GM21825 (cell line): Measurements from ENCODE around the gene CGAS.
"Not testable (repeated sequence)": the region's sequence is repeated elsewhere in the genome, so short reads cannot be mapped to it uniquely, and the experiment has no call there.

Source experiments
- ATAC-seq: cut with Tn5 transposase; IDR thresholded peaks from one replicate; pipeline ENCODE4 v1.9.1; 2021; ENCODE audit warnings: mild to moderate bottlenecking, moderate library complexity; ENCODE audit not compliant: unreplicated experiment

The CGAS gene

GRCh38 chr6:73452107-73452461, at the start of gene CGAS:
Gene CGAS (minus strand): TSS chr6:73452297. CDS start chr6:73452181, 116 bp downstream.
- peak; percentile 79 for ATAC-seq

DNA sequence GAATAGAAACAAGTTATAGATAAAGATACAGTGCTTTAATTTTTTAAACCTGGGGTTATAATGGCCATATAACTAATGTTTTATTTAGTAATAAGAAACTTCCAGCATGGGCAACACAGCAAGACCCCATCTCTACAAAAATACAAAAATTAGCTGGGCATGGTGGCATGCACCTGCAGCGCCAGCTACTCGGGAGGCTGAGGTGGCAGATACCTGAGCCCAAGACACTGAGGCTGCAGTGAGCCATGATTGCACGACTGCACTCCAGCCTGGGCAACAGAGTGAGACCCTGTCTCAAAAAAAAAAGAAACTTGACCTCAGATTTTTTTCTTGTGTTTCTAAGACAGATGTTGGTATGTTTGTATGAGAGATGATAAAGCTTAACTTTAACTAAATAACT, 45.8 kb upstream of the CGAS start:
- ATAC-seq: no peak

- no peak for ATAC-seq
Measured at GRCh38 chr6:73491377-73491776, 39.3 kb upstream of the CGAS start.

- no peak for ATAC-seq
Measured at GRCh38 chr6:73487473-73487872, 35.4 kb upstream of the CGAS start.

DNA sequence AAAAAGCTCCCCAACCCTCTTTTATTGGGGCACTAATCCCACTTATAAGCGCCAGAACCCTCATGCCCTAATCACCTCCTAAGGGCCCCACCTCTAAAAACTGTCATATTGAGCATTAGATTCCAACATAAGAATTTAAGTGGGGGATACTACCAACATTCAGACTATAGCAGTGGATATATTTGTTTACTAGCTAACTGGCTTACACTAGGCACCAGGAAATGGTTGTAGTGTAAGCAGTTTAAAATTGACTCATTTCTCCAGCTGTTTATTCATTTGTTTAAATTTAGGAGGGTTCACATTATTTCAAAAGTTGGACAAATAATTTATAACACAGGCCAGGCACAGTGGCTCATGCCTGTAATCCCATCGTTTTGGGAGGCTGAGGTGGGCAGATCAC, 32.3 kb upstream of the CGAS start:
- no peak for ATAC-seq

GRCh38 chr6:73481969-73482368, 29.9 kb upstream of the CGAS start:
- no peak for ATAC-seq

GRCh38 chr6:73477407-73477806, 25.3 kb upstream of the CGAS start:
- ATAC-seq: no peak

GRCh38 chr6:73476723-73477122, 24.6 kb upstream of the CGAS start:
- no peak for ATAC-seq

DNA sequence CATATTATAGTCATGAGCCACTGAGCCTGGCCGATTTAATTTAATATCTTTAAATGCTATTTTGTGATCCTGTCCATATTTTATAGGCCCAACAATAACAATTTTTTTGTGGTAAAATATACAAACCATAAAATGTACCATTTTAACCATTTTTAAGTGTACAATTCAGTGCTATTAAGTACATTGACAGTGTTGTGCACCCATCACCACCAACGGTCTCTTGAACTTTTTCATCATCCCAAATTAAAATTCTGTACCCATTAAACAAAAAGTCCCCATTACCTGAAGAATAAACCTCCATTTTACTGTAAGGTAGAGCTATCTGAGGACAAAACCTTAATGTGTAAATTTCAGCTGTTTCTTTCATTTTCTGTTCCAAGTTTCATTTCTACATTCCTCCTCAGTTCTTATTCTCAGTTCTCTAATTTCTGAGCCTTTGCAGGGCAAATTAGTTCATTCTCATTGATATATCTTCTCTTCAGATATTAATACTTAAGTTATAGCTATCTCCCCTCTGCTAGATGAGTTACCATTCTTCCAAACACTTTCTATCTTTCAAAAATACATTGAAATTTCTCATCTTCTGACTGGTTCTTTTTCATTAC, 19.7 kb upstream of the CGAS start:
- peak; percentile 97 for ATAC-seq

DNA sequence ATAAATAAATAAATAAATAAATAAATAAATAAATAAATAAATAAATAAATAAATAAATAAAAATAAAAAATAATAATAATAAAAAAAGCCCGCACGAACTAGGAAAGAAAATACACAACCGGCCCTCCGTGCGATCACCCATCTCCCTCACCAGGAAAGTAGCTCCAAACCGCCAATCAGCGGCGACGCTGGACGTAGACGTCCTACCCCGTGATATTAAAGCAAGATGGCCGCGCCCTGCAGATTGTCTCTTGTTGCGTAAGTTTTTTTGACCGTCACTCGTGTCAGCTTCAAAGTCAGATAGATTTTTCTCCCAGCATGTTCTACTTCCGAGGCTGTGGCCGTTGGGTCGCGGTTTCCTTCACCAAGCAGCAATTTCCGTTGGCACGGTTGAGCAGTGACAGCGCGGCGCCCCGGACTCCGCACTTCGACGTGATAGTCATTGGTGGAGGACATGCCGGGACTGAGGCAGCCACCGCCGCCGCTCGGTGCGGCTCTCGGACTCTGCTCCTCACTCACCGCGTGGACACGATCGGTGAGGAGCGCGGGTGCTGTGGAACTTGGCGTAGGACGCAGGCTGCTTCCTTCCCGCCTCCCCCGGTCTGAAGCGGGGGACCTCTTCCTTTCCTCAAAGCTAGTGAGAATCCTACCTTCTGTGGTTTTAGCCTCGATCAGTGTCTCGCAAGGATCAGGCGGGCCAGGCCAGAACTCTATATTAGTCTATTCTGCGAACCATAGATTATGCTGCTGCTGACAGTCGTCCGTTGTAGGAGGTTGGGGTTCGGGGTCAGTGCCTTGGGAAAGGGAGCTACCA, 9.6 kb upstream of the CGAS start, which contains the start of gene MTO1:
Gene MTO1 (plus strand): TSS at position 201 of the 814 bp plus-strand sequence. CDS start 118 bp downstream, at position 319.
- peak; percentile 96 for ATAC-seq

DNA sequence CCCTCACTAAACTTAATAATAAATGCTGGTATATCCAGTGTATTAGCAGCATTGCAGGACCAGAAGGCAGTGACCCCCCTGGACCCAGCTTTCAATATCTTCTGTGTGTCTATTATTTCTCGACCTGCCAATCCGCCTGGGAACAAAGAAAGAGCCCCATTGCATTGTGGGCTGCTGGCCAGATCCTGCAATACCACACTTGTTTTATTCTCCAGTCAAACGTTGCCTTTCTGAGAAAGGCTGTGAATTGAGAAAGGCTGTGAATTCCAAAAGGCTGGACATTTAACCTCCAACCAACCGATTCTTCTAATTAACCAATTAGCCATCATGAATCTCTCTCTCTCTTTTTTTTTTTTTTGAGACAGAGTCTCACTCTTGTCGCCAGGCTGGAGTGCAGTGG, 8.0 kb upstream of the CGAS start:
- ATAC-seq: no peak

GRCh38 chr6:73459474-73459873, 7.4 kb upstream of the CGAS start:
- not testable (repeated sequence) for ATAC-seq

GRCh38 chr6:73455865-73456629, 4.0 kb upstream of the CGAS start:
- ATAC-seq: no peak

- peak; percentile 49 for ATAC-seq
Measured at GRCh38 chr6:73451223-73452106, 632 bp downstream of the CGAS start.

DNA sequence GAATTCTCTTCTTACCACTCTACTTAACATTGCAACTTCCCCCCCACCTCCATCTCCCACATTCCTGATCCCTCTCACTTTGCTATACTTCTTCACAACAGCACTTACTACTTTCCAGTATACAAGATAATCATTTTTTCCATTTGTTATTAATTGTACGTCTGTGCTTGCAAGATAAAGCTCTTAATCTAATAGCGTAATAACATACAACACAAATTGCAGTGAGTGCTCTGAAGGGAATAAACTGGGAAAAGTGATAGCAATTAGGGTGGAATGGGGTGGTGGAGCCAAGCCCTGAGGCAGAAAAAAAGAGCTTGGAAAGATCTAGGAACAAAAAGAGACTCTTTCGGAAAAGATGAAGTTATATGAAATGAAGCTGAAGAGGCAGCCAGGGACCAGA, 8.5 kb downstream of the CGAS start:
- no peak for ATAC-seq

DNA sequence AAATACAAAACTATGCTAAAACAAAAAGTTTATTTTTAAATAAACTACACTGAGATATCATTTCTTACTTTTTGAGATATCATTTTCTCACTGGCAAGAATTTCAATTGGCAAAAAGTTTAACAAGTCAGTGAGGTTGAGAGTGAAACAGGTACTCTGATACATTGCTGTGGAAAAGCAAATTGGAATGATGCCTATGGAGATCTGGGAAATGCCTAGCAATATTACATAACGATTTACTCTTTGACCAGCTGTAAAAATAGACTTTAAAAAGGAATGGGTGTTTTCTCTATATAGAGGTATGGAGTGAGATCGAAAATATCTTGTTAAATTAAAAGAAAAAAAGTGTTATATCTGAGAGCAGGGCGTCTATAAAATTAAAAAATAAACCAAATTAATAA, 16.9 kb downstream of the CGAS start:
- no peak for ATAC-seq

- ATAC-seq: no peak
Measured at GRCh38 chr6:73421534-73421933, 30.6 kb downstream of the CGAS start.

DNA sequence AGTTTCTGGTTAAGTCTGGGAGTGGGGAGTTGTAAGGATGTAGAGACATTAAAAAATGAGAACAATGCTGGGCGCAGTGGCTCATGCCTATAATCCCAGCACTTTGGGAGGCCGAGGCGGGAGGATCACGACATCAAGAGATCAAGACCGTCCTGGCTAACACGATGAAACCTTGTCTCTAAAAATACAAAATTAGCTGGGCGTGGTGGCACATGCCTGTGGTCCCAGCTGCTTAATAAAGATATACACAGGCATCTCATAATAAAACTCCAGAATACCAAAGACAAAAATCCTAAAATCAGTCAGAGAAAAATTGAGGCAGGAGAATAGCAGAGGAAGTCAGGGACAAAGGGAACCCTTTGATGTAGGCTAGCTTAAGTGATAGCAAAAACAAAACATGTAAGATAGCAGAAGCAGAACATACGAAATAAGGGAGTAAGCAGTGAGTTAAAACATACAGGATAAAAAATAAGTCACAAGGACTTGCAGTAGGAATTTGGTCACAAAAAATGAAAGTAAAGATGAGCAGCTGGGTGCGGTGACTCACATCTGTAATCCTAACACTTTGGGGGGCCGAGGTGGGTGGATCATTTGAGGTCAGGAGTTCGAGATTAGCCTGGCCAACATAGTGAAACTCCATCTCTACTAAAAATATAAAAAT, 33.9 kb downstream of the CGAS start:
- ATAC-seq: no peak

DNA sequence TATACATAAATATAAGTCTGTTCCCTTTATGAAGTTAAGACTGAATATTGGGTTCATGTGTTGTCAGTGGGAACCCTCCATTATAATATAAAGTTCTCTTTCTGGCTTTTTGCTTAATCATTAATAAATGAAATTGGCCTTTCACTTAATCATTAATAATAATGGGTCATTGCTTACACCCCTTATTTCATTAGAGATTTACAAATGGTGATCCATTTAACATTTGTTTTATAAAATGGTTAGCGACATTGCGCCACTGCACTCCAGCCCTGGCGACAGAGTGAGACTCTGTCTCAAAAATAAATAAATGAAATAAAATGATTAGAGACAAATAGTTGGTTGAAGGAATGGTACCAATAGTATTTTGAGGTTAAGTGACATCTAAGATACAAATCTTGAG, 39.0 kb downstream of the CGAS start:
- no peak for ATAC-seq

DNA sequence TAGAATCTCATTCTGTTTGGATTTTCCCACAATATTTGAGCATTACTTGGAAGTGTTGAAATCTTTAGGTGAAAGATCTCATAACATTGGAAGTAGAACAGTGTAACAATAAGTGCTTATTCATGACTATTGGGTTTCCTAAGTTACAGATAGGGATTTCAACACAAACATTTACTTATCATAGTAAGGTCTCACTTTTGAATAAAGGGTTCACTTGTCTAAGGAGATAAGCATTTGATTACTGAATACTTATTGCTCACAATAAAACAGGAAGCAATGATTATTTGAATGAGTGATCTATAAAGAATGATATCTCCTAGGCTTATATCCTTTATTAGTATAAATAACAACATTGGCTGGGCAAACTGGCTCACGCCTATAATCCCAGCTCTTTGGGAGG, 42.7 kb downstream of the CGAS start:
- no peak for ATAC-seq
